HepG2 (cell line): ENCODE results near the gene ITGAE. TPM values are rescaled to one million over a fixed set of nuclear protein-coding genes. Genes with fewer than 3 reads are reported as not detected.

Experiments used
- ATAC-seq: fragments of 200-7000 bp; cut with Tn5 transposase; 3 replicates; pipeline ENCODE4 v1.9.1; 2020; ENCODE audit warnings: mild to moderate bottlenecking, moderate library complexity
- BruUV-seq: library from RNA; stranded (reverse); fragments of 400-500 nt; replicated peaks from 2 replicates; lab custom pipeline; 2021; lab: Mats Ljungman, UMichigan
- CTCF ChIA-PET: fragments of 300-600 bp; formaldehyde crosslinking; extraction: SDS; loops from one replicate; lab custom pipeline; 2021; ENCODE audit warnings: low total read pairs, inconsistent platforms, low intra/inter-chr PET ratio; lab: Yijun Ruan, JAX
- POLR2A ChIA-PET: fragments of 350-600 bp; sonication (Branson Sonifier 250); formaldehyde crosslinking; loops from one replicate; lab custom pipeline; 2020; ENCODE audit warnings: antibody characterized with exemption, inconsistent platforms; lab: Yijun Ruan, JAX
- DNase-seq: peaks from one replicate; pipeline ENCODE4 v3.0.0-alpha.2; 2015; ENCODE audit warnings: low spot score
- FAIRE-seq: peaks from 3 replicates; lab custom pipeline; 2011; peaks lifted over from hg19 to GRCh38; lab: Jason Lieb, UNC
- H2AFZ ChIP-seq: one replicate; pipeline ENCODE4 v1.6.1; 2011; ENCODE audit warnings: low read length, inconsistent platforms
- H3K27ac ChIP-seq: fragments of 300-600 bp; 3 replicates; pipeline ENCODE4 v1.8.0; 2011; ENCODE audit warnings: mixed run types, mild to moderate bottlenecking, mixed read lengths, low read length, inconsistent platforms; ENCODE audit not compliant: insufficient read depth; ENCODE audit errors: extremely low read length
- H3K27me3 ChIP-seq, 2 experiments: fragments of 200-600 bp in 1 of 2; 2 replicates in 1 of 2; 3 replicates in 1 of 2; pipeline versions ENCODE4 v1.6.0 to v1.8.0; 2011; ENCODE audit warnings: low read length in 2 of 2, mild to moderate bottlenecking in 2 of 2, moderate library complexity in 2 of 2, inconsistent platforms in 1 of 2; ENCODE audit not compliant: insufficient read depth in 2 of 2, control insufficient read depth in 1 of 2
- H3K36me3 ChIP-seq, 2 experiments: fragments of 200-600 bp in 1 of 2; replicated peaks in 1 of 2; 2 replicates in 1 of 2; 3 replicates in 1 of 2; pipeline versions ENCODE4 v1.5.1 to v1.8.0; 2011; ENCODE audit warnings: low read length in 2 of 2, inconsistent platforms in 1 of 2; ENCODE audit not compliant: insufficient read depth in 2 of 2, control insufficient read depth in 1 of 2
- H3K4me1 ChIP-seq: 2 replicates; pipeline ENCODE4 v1.5.1; 2012; ENCODE audit warnings: low read length, inconsistent platforms; ENCODE audit not compliant: insufficient read depth
- H3K4me2 ChIP-seq: 2 replicates; pipeline ENCODE4 v1.6.0; 2011; ENCODE audit warnings: low read depth, low read length, inconsistent platforms
- H3K4me3 ChIP-seq, 3 experiments: fragments of 200-600 bp in 1 of 3; sonication (generic), shearing (Covaris generic) in 1 of 3; replicated peaks in 1 of 3; 2 replicates each; pipeline ENCODE4 v1.5.1; 2011 to 2016; ENCODE audit warnings: low read length in 3 of 3, inconsistent platforms in 2 of 3, low read depth in 2 of 3, mild to moderate bottlenecking in 2 of 3, control low read depth in 1 of 3, mixed read lengths in 1 of 3; ENCODE audit not compliant: insufficient read depth in 1 of 3
- H3K79me2 ChIP-seq: one replicate; pipeline ENCODE4 v1.6.1; 2011; ENCODE audit warnings: low read length, inconsistent platforms; ENCODE audit not compliant: insufficient read depth
- H3K9ac ChIP-seq: 2 replicates; pipeline ENCODE4 v1.6.0; 2011; ENCODE audit warnings: mild to moderate bottlenecking, low read depth, low read length, inconsistent platforms; ENCODE audit not compliant: insufficient read depth
- H3K9me3 ChIP-seq: 2 replicates; pipeline ENCODE4 v1.5.1; 2012; ENCODE audit warnings: mild to moderate bottlenecking, low read length
- H4K20me1 ChIP-seq: 2 replicates; pipeline ENCODE4 v1.6.0; 2011; ENCODE audit warnings: inconsistent platforms, mild to moderate bottlenecking, low read length, moderate library complexity; ENCODE audit not compliant: insufficient read depth
- FOXO1 ChIP-seq: sonication (generic); formaldehyde crosslinking; IDR thresholded peaks from 2 replicates; pipeline ENCODE4 v1.4.0; 2020; ENCODE audit warnings: missing genetic modification reagents
- KDM5B ChIP-seq: sonication (generic); formaldehyde crosslinking; IDR thresholded peaks from 2 replicates; pipeline ENCODE4 v1.4.0; 2020; ENCODE audit warnings: missing genetic modification reagents, mild to moderate bottlenecking, borderline replicate concordance
- KLF15 ChIP-seq: sonication (generic); formaldehyde crosslinking; IDR thresholded peaks from 2 replicates; pipeline ENCODE4 v1.8.1; 2023; ENCODE audit warnings: borderline replicate concordance, mild to moderate bottlenecking, inconsistent platforms, missing genetic modification reagents, mixed read lengths
- RFX1 ChIP-seq: fragments of 450-650 bp; IDR thresholded peaks from 2 replicates; pipeline ENCODE4 v1.6.1; 2017
- TEAD2 ChIP-seq: sonication (generic); formaldehyde crosslinking; IDR thresholded peaks from 2 replicates; pipeline ENCODE4 v1.9.0; 2021; ENCODE audit warnings: missing genetic modification reagents
- ZFAT ChIP-seq: sonication (generic); formaldehyde crosslinking; conservative IDR thresholded peaks from 2 replicates; pipeline ENCODE4 v1.8.1; 2023; ENCODE audit warnings: missing genetic modification reagents, inconsistent platforms
- ZFP1 ChIP-seq: IDR thresholded peaks from 2 replicates; pipeline ENCODE4 v1.6.1; 2016
- ZMYM3 ChIP-seq: sonication (generic); formaldehyde crosslinking; IDR thresholded peaks from 2 replicates; pipeline ENCODE4 v1.5.1; 2020; ENCODE audit warnings: mild to moderate bottlenecking, missing genetic modification reagents
- ZNF143 ChIP-seq: sonication (generic); formaldehyde crosslinking; IDR thresholded peaks from 2 replicates; pipeline ENCODE4 v1.4.0; 2020; ENCODE audit warnings: missing genetic modification reagents
- ZNF296 ChIP-seq: sonication (generic); formaldehyde crosslinking; conservative IDR thresholded peaks from 2 replicates; pipeline ENCODE4 v1.5.0; 2020; ENCODE audit warnings: mild to moderate bottlenecking, missing genetic modification reagents
- ZNF430 ChIP-seq: sonication (generic); formaldehyde crosslinking; IDR thresholded peaks from 2 replicates; pipeline ENCODE4 v1.9.0; 2021; ENCODE audit warnings: mild to moderate bottlenecking, missing genetic modification reagents
- WGBS: methylation state at CpG from one replicate; pipeline ENCODE4 v1.1.6; 2017; ENCODE audit warnings: low lambda C conversion rate; 5-methylcytosine and 5-hydroxymethylcytosine counted together
- in situ Hi-C: cut with HindIII; loops from 2 replicates; pipeline ENCODE4 v1.10.0; 2017; ENCODE audit warnings: low pct_unique_long_range_greater_than_20kb; ENCODE audit not compliant: extremely low pct_ligation_motif_present
- intact Hi-C: fragments of 100-400 bp; cut with micrococcal nuclease; formaldehyde crosslinking; loops from one replicate; pipeline ENCODE4 v1.10.0; 2022; ENCODE audit not compliant: unreplicated experiment
- polyA plus RNA-seq, 8 experiments: library from polyadenylated mRNA; depleted of rRNA in 3 of 8; stranded (reverse) in 7 of 8; unstranded in 1 of 8; fragments of >200 nt; fragmentation: Illumina TruSeq in 4 of 8; extraction: Trizol in 4 of 8; gene quantifications; 2 replicates each; pipeline versions ENCODE4 v1.2.1 to v1.2.3, GENCODE V29; 2011 to 2016; ENCODE audit warnings: low read depth in 4 of 8, missing spikeins in 1 of 8, mixed read lengths in 1 of 8; ENCODE audit not compliant: insufficient read depth in 1 of 8
- total RNA-seq, 5 experiments: library from RNA; depleted of rRNA; stranded (reverse); fragments of >200 nt; fragmentation: Illumina TruSeq; extraction: Trizol; gene quantifications; 2 replicates each; pipeline ENCODE4 v1.2.3, GENCODE V29; 2016; ENCODE audit warnings: low read depth in 1 of 5
- TF ChIP-seq, protein P1 (sequence below): fragments of 450-650 bp; IDR thresholded peaks from 2 replicates; pipeline ENCODE4 v1.6.1; 2017; ENCODE audit warnings: mild to moderate bottlenecking
- TF ChIP-seq, protein P2 (sequence below): fragments of 450-650 bp; IDR thresholded peaks from 2 replicates; pipeline ENCODE4 v1.6.1; 2017
- TF ChIP-seq, protein P3 (sequence below): sonication (generic); formaldehyde crosslinking; IDR thresholded peaks from 2 replicates; pipeline ENCODE4 v1.5.0; 2020; ENCODE audit warnings: mild to moderate bottlenecking, missing genetic modification reagents

The ITGAE gene
- total and polyA plus RNA-seq, 2 of the 13 experiments (the other 11 are each of a cell fraction or from before 2014, with no cell fraction given) = 42.3 to 49.0 TPM

DNA sequence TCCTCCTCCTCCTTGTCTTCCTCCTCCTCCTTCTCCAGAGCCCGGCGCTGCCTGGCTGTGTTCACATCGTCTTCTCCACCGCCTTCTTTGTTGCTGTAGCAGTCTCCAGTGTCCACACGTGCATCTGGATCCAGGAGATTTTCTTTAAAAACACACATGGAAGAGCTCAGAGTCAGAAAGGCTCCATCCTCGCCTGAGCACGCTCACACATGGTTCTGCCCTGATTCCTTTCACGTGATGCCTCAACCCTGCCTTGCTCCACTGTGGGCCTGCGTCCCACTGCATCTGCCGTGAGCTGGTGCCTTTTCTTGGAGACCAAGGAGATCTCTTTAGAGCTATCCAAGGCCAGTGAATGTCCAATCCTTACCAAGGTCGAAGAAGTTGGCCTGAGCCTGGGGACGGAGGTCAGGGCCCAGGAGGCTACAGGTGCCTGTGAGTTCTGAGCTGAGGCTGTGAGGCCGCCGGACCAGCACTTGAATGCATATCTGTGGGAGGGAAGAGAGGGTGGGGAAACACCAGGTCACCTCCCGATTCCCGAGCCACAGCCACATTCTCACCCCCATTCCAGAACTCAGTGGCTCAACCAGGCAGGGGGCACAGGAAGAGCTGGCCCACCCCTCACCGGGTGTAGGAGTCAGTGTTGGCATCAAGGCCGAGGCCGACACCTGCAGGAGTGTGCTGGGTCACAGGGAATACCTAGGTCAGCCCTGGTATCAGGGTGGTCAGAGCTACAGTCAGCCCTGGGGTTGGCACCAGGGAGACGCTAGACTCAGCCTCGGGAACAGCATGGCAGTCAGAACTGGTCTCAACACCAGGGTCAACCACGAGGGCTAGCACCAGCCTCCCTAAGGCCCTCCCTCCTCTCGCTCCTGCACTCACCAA lies 39.7 kb downstream of the ITGAE start:
- WGBS = 74% methylated on average over 14 of the region's 23 CpGs
- TF ChIP-seq FOXO1 (CRISPR knock-in tag) (no peak), RFX1 (no peak), ZNF430 (no peak), TEAD2 (CRISPR knock-in tag) (no peak), KLF15 (CRISPR knock-in tag) (no peak), KDM5B (CRISPR knock-in tag) (0 out of 2 replicates have a peak, but pooled peaks have one; percentile 26), ZMYM3 (CRISPR knock-in tag) (no peak), ZFAT (CRISPR knock-in tag) (no peak), ZNF143 (CRISPR knock-in tag) (no peak), ZFP1 (CRISPR knock-in tag) (no peak), ZNF296 (CRISPR knock-in tag) (no peak)
- TF ChIP-seq, protein P1, sequence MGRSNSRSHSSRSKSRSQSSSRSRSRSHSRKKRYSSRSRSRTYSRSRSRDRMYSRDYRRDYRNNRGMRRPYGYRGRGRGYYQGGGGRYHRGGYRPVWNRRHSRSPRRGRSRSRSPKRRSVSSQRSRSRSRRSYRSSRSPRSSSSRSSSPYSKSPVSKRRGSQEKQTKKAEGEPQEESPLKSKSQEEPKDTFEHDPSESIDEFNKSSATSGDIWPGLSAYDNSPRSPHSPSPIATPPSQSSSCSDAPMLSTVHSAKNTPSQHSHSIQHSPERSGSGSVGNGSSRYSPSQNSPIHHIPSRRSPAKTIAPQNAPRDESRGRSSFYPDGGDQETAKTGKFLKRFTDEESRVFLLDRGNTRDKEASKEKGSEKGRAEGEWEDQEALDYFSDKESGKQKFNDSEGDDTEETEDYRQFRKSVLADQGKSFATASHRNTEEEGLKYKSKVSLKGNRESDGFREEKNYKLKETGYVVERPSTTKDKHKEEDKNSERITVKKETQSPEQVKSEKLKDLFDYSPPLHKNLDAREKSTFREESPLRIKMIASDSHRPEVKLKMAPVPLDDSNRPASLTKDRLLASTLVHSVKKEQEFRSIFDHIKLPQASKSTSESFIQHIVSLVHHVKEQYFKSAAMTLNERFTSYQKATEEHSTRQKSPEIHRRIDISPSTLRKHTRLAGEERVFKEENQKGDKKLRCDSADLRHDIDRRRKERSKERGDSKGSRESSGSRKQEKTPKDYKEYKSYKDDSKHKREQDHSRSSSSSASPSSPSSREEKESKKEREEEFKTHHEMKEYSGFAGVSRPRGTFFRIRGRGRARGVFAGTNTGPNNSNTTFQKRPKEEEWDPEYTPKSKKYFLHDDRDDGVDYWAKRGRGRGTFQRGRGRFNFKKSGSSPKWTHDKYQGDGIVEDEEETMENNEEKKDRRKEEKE = no peak
- TF ChIP-seq, protein P2, sequence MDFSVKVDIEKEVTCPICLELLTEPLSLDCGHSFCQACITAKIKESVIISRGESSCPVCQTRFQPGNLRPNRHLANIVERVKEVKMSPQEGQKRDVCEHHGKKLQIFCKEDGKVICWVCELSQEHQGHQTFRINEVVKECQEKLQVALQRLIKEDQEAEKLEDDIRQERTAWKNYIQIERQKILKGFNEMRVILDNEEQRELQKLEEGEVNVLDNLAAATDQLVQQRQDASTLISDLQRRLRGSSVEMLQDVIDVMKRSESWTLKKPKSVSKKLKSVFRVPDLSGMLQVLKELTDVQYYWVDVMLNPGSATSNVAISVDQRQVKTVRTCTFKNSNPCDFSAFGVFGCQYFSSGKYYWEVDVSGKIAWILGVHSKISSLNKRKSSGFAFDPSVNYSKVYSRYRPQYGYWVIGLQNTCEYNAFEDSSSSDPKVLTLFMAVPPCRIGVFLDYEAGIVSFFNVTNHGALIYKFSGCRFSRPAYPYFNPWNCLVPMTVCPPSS = no peak
- TF ChIP-seq, protein P3, sequence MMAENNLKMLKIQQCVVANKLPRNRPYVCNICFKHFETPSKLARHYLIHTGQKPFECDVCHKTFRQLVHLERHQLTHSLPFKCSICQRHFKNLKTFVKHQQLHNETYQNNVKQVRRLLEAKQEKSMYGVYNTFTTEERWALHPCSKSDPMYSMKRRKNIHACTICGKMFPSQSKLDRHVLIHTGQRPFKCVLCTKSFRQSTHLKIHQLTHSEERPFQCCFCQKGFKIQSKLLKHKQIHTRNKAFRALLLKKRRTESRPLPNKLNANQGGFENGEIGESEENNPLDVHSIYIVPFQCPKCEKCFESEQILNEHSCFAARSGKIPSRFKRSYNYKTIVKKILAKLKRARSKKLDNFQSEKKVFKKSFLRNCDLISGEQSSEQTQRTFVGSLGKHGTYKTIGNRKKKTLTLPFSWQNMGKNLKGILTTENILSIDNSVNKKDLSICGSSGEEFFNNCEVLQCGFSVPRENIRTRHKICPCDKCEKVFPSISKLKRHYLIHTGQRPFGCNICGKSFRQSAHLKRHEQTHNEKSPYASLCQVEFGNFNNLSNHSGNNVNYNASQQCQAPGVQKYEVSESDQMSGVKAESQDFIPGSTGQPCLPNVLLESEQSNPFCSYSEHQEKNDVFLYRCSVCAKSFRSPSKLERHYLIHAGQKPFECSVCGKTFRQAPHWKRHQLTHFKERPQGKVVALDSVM (CRISPR knock-in tag) = 0 out of 2 replicates have a peak, but pooled peaks have one; percentile 24
- Histone ChIP-seq H2AFZ (no peak overlapping the region), H3K36me3 (no peaks in the 10 kb centered on the region), H3K9ac (no peak overlapping the region), H3K27ac (no peak overlapping the region), H3K9me3 (peaks cover 5% of the 10 kb centered on the region; the same call in 1 of the 2 replicates), H4K20me1 (no peaks in the 10 kb centered on the region), H3K79me2 (no peaks in the 10 kb centered on the region), H3K4me3 (no peak overlapping the region), H3K27me3 (no peaks in the 10 kb centered on the region), H3K4me2 (no peak overlapping the region), H3K4me1 (peaks cover 49% of the 10 kb centered on the region)
- in situ Hi-C loops = no loop called here
- ChIA-PET POLR2A (interaction anchor here (1.0 kb wide), 1 partner anchor 44 kb away, joined by 3 read pairs; no protein-coding TSS in a partner anchor), CTCF (no interaction called here)
- no peak for DNase-seq
- no peak for FAIRE-seq
- no TSS peak for BruUV-seq
- intact Hi-C loops = no loop called here
- peak; percentile 16; the same call in 1 of the 3 replicates for ATAC-seq
